Measurements from ENCODE around the gene LINC01488. TPM values are rescaled to one million over a fixed set of nuclear protein-coding genes. Genes with fewer than 3 reads are reported as not detected.
A peak's percentile ranks its signal among the peaks of the same experiment; 100 is the strongest.

Gene LINC01488
- total and polyA plus RNA-seq, 9 donors, result not detected

DNA sequence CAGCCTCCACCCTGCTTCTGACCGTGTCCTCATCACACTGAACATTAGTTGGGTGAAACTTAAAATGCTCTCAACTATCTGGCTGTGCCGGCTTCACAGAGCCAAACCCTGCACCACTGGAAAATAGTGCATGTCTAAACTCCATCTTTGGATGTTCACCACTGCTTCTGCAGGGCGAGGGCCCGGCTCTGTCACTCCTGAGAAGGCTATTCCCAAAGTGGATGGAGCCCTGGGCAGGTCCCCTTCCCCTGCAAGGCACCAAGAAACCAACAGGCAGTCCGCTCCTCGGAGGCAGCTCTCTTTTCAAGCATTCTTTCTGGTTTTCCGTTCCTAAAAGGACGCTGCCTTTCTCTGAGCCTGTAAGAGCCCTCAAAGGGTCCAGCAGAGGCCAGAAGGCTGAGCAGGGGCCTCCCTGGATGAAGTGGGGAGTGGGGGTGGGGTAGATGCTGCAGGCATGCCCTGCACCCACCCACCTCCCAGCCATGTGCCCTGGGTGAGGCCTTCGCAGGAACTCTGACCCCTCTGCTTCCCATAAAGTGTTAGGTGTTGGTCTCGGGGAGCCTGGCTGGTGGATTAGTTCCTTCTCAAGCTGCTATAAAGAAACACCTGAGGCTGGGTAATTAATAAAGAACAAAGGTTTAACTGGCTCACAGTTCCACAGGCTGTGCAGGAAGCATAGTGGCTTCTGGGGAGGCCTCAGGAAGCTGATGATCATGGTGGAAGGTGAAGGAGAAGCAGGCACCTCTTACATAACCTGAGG lies 23.3 kb downstream of the LINC01488 start:
- intact Hi-C loops (cut with DNase I), result no loop called here
- 85 to 87% (median 87%) methylated on average over 10 of the region's 10 CpGs for WGBS, 3 donors

DNA sequence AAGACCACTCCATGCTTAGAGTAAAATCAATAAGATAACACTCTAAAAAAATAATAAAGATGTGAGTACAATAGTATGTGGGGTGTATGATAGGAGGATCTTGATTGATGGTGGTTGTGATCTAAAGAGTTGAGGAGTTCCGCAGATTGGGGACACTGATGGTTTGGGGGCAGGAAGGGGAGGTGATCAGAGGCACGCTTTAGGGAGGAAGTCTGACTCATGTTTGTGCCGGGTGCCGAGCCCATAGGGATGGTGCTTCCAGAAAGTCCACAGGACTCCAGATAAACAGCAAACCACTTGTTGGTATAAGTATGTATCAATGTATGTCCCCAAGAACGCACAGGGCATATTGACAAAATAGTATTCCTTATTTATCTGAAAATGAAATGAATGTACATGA lies 27.5 kb downstream of the LINC01488 start:
- no peaks in the 10 kb centered on the region for H3K36me3 ChIP-seq
- H3K27ac ChIP-seq, result no peak overlapping the region
- H3K27me3 ChIP-seq, result no peaks in the 10 kb centered on the region
- intact Hi-C loops (cut with DNase I), result no loop called here
- no peaks in the 10 kb centered on the region for H3K4me1 ChIP-seq (ENCODE audit: insufficient read depth)
- TF ChIP-seq POLR2A (IDR thresholded peaks at IDR 0.05), result no peak
- no peak for TF ChIP-seq CTCF (IDR thresholded peaks at IDR 0.05)
- no peak for TF ChIP-seq EP300 (IDR thresholded peaks at IDR 0.05)
- DNase-seq, result no peak
- H3K4me3 ChIP-seq, result no peak overlapping the region
- 49 to 69% (median 61%) methylated on average over 5 of the region's 5 CpGs for WGBS, 3 donors
- no peaks in the 10 kb centered on the region for H3K9me3 ChIP-seq

More for the DNA sequence above, 23.3 kb downstream of the LINC01488 start:
- Histone ChIP-seq H3K36me3 (no peaks in the 10 kb centered on the region), H3K27ac (no peak overlapping the region), H3K9me3 (no peaks in the 10 kb centered on the region), H3K4me1 (ENCODE audit: insufficient read depth) (no peaks in the 10 kb centered on the region), H3K4me3 (no peak overlapping the region), H3K27me3 (no peaks in the 10 kb centered on the region)
- TF ChIP-seq EP300 (IDR thresholded peaks at IDR 0.05), result no peak
- no peak for TF ChIP-seq POLR2A (IDR thresholded peaks at IDR 0.05)
- no peak for TF ChIP-seq CTCF (IDR thresholded peaks at IDR 0.05)
- DNase-seq, result no peak

DNA sequence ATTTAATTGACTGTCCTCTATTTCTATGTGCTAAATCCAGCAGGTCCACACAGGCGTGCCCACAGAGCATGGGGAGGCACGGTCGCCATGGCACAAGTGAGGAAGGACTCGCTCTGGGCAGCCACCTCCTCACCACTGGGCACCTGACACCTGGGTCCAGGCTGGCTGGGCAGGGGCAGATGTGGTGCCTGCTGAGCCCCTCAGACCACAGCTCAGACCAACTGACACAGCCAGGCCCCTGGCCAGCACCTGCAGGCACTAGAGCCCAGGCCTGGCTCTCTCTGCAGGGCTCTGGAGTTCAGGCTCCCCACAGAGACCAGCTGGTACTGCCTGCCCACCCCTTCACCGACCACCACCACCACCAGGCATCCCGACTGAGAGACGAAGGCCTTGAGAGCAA lies 27.9 kb downstream of the LINC01488 start:
- intact Hi-C loops (cut with DNase I), result no loop called here
- H3K27me3 ChIP-seq, result no peaks in the 10 kb centered on the region
- H3K27ac ChIP-seq, result no peak overlapping the region
- 88 to 89% (median 89%) methylated on average over 7 of the region's 7 CpGs for WGBS, 3 donors
- H3K4me3 ChIP-seq, result no peak overlapping the region
- H3K4me1 ChIP-seq (ENCODE audit: insufficient read depth), result no peaks in the 10 kb centered on the region
- no peaks in the 10 kb centered on the region for H3K9me3 ChIP-seq
- TF ChIP-seq POLR2A (IDR thresholded peaks at IDR 0.05), result no peak
- TF ChIP-seq CTCF (IDR thresholded peaks at IDR 0.05), result no peak
- no peak for TF ChIP-seq EP300 (IDR thresholded peaks at IDR 0.05)
- H3K36me3 ChIP-seq, result no peaks in the 10 kb centered on the region
- peak in 1 of 5 donors; percentile 7 for DNase-seq

GRCh38 chr11:69509846-69510390 lies 28.5 kb downstream of the LINC01488 start:
- WGBS, 3 donors, result 78 to 86% (median 84%) methylated on average over 10 of the region's 10 CpGs

More at GRCh38 chr11:69509846-69510390, 28.5 kb downstream of the LINC01488 start:
- Histone ChIP-seq H3K36me3 (no peaks in the 10 kb centered on the region), H3K4me1 (ENCODE audit: insufficient read depth) (no peaks in the 10 kb centered on the region), H3K27me3 (no peaks in the 10 kb centered on the region), H3K27ac (no peak overlapping the region), H3K4me3 (no peak overlapping the region), H3K9me3 (no peaks in the 10 kb centered on the region)
- DNase-seq, result peak in 1 of 5 donors; percentile 7
- no peak for TF ChIP-seq CTCF (IDR thresholded peaks at IDR 0.05)
- no peak for TF ChIP-seq EP300 (IDR thresholded peaks at IDR 0.05)
- intact Hi-C loops (cut with DNase I), result no loop called here

Measured in ovary (tissue), 9 donors.